ENCODE measurements around the gene KANSL3. TPM values are rescaled to one million over a fixed set of nuclear protein-coding genes. Genes with fewer than 3 reads are reported as not detected.

KANSL3 gene
- total RNA-seq, 2 experiments from 2014 or later: 54.4 to 61.8 TPM

GRCh38 chr2:96616535-96616934 is 21.6 kb downstream of the KANSL3 start:
- no peak overlapping the region for H3K27ac ChIP-seq (ENCODE audit: low read depth in 1 of 2, low read length in 2 of 2)

GRCh38 chr2:96616128-96616527 is 22.0 kb downstream of the KANSL3 start:
- no peaks in the 10 kb centered on the region for H3K9me3 ChIP-seq (ENCODE audit: control insufficient read depth in 1 of 2, insufficient read depth in 1 of 2, low read length in 2 of 2)
- H3K36me3 Mint-ChIP-seq (ENCODE audit: low read depth): peaks cover 71% of the 10 kb centered on the region

More at GRCh38 chr2:96616535-96616934, 21.6 kb downstream of the KANSL3 start:
- Histone ChIP-seq H3K27me3 (ENCODE audit: control insufficient read depth in 1 of 2, insufficient read depth in 2 of 2, low read length in 2 of 2) (no peaks in the 10 kb centered on the region), H3K4me3 (ENCODE audit: low read length) (no peak overlapping the region), H3K9me3 (ENCODE audit: control insufficient read depth in 1 of 2, insufficient read depth in 1 of 2, low read length in 2 of 2) (no peaks in the 10 kb centered on the region), H3K36me3 (ENCODE audit: insufficient read depth, low read length) (peaks cover 57% of the 10 kb centered on the region), H3K4me1 (ENCODE audit: insufficient read depth, low read length) (peaks cover 16% of the 10 kb centered on the region)
- CTCF ChIA-PET: no interaction called here
- Mint-ChIP-seq H3K27me3 (no peaks in the 10 kb centered on the region), H3K27ac (peak overlapping the region; percentile 20), H3K4me3 (no peak overlapping the region), H3K4me1 (ENCODE audit: low read depth) (peaks cover 11% of the 10 kb centered on the region), H3K36me3 (ENCODE audit: low read depth) (peaks cover 67% of the 10 kb centered on the region), H3K9me3 (no peaks in the 10 kb centered on the region)
- TF ChIP-seq CTCF (IDR thresholded peaks at IDR 0.05): no peak
- intact Hi-C loops (cut with DNase I, micrococcal nuclease): no loop called here
- POLR2A ChIA-PET: no interaction called here
- ATAC-seq (ENCODE audit: poor library complexity) (no peak), DNase-seq (no peak)

GRCh38 chr2:96608469-96609455 is 29.4 kb downstream of the KANSL3 start:
- ATAC-seq (ENCODE audit: poor library complexity) (no peak), DNase-seq (peak in 1 of 14 experiments; percentile 13)
- Histone ChIP-seq H3K27me3 (ENCODE audit: control insufficient read depth in 1 of 2, insufficient read depth in 2 of 2, low read length in 2 of 2) (no peaks in the 10 kb centered on the region), H3K36me3 (ENCODE audit: insufficient read depth, low read length) (peaks cover 100% of the 10 kb centered on the region), H3K4me3 (ENCODE audit: low read length) (no peak overlapping the region), H3K9me3 (ENCODE audit: control insufficient read depth in 1 of 2, insufficient read depth in 1 of 2, low read length in 2 of 2) (no peaks in the 10 kb centered on the region), H3K27ac (ENCODE audit: low read depth in 1 of 2, low read length in 2 of 2) (no peak overlapping the region), H3K4me1 (ENCODE audit: insufficient read depth, low read length) (no peaks in the 10 kb centered on the region)
- Mint-ChIP-seq H3K27ac (peak overlapping the region; percentile 27), H3K4me3 (no peak overlapping the region), H3K4me1 (ENCODE audit: low read depth) (no peaks in the 10 kb centered on the region), H3K9me3 (no peaks in the 10 kb centered on the region), H3K36me3 (ENCODE audit: low read depth) (peaks cover 94% of the 10 kb centered on the region), H3K27me3 (no peaks in the 10 kb centered on the region)
- TF ChIP-seq CTCF (IDR thresholded peaks at IDR 0.05): no peak
- CTCF ChIA-PET: no interaction called here
- POLR2A ChIA-PET: no interaction called here
- intact Hi-C loops (cut with DNase I, micrococcal nuclease): no loop called here

More at GRCh38 chr2:96616128-96616527, 22.0 kb downstream of the KANSL3 start:
- H3K36me3 ChIP-seq (ENCODE audit: insufficient read depth, low read length): peaks cover 61% of the 10 kb centered on the region
- ATAC-seq (ENCODE audit: poor library complexity) (no peak), DNase-seq (no peak)
- H3K27ac ChIP-seq (ENCODE audit: low read depth in 1 of 2, low read length in 2 of 2): no peak overlapping the region
- Mint-ChIP-seq H3K27ac (peak overlapping the region; percentile 20), H3K9me3 (no peaks in the 10 kb centered on the region), H3K4me1 (ENCODE audit: low read depth) (peaks cover 11% of the 10 kb centered on the region), H3K4me3 (no peak overlapping the region), H3K27me3 (no peaks in the 10 kb centered on the region)
- H3K4me1 ChIP-seq (ENCODE audit: insufficient read depth, low read length): peaks cover 16% of the 10 kb centered on the region
- intact Hi-C loops (cut with DNase I, micrococcal nuclease): no loop called here
- ChIA-PET CTCF (no interaction called here), POLR2A (no interaction called here)
- TF ChIP-seq CTCF (IDR thresholded peaks at IDR 0.05): no peak
- H3K4me3 ChIP-seq (ENCODE audit: low read length): no peak overlapping the region
- H3K27me3 ChIP-seq (ENCODE audit: control insufficient read depth in 1 of 2, insufficient read depth in 2 of 2, low read length in 2 of 2): no peaks in the 10 kb centered on the region
